GM23338 (cell line): ENCODE data around the gene CD83. TPM values are rescaled to one million over a fixed set of nuclear protein-coding genes. Genes with fewer than 3 reads are reported as not detected.

Source experiments
- ATAC-seq: fragments of 200-7000 bp; cut with Tn5 transposase; 3 replicates; pipeline ENCODE4 v1.9.1; 2020
- DNase-seq: peaks from one replicate; pipeline ENCODE4 v3.0.0-alpha.2; 2015; ENCODE audit warnings: low spot score
- H2AFZ ChIP-seq: fragments of 200-600 bp; sonication (generic); 2 replicates; pipeline ENCODE4 v1.8.0; 2016; ENCODE audit warnings: antibody characterized with exemption, mild to moderate bottlenecking, moderate library complexity
- H3F3A ChIP-seq: fragments of 200-600 bp; sonication (generic); replicated peaks from 2 replicates; pipeline ENCODE4 v1.8.0; 2017; ENCODE audit warnings: antibody characterized with exemption, mixed run types, low read depth
- H3K27ac ChIP-seq: fragments of 200-600 bp; sonication (generic); 2 replicates; pipeline ENCODE4 v1.6.1; 2016; ENCODE audit warnings: low read depth
- H3K27me3 ChIP-seq: fragments of 200-600 bp; sonication (generic); 2 replicates; pipeline ENCODE4 v1.8.0; 2016; ENCODE audit warnings: mild to moderate bottlenecking, mixed run types, moderate library complexity; ENCODE audit not compliant: insufficient read depth
- H3K36me3 ChIP-seq: fragments of 200-600 bp; sonication (generic); 2 replicates; pipeline ENCODE4 v1.8.0; 2016; ENCODE audit warnings: mild to moderate bottlenecking; ENCODE audit not compliant: insufficient read depth
- H3K4me1 ChIP-seq: fragments of 200-600 bp; sonication (generic); 2 replicates; pipeline ENCODE4 v1.8.0; 2016; ENCODE audit warnings: mild to moderate bottlenecking, moderate library complexity; ENCODE audit not compliant: insufficient read depth
- H3K4me2 ChIP-seq: fragments of 200-600 bp; sonication (generic); 2 replicates; pipeline ENCODE4 v1.7.1; 2017; ENCODE audit warnings: mixed run types
- H3K4me3 ChIP-seq: fragments of 200-600 bp; sonication (generic); 2 replicates; pipeline ENCODE4 v1.6.1; 2016; ENCODE audit warnings: mixed run types
- H3K79me2 ChIP-seq: fragments of 200-600 bp; sonication (generic); replicated peaks from 2 replicates; pipeline ENCODE4 v1.8.0; 2017; ENCODE audit warnings: mild to moderate bottlenecking; ENCODE audit not compliant: insufficient read depth
- H3K9me2 ChIP-seq: fragments of 200-600 bp; sonication (generic); 2 replicates; pipeline ENCODE4 v1.8.0; 2017; ENCODE audit not compliant: insufficient read depth
- H4K20me1 ChIP-seq: fragments of 200-600 bp; sonication (generic); replicated peaks from 2 replicates; pipeline ENCODE4 v1.8.0; 2017; ENCODE audit warnings: mild to moderate bottlenecking; ENCODE audit not compliant: insufficient read depth
- H3K27ac Mint-ChIP-seq: 2 replicates; pipeline ENCODE4 v1.8.0; 2020; ENCODE audit warnings: inconsistent platforms, mild to moderate bottlenecking, moderate library complexity, mixed read lengths
- H3K27me3 Mint-ChIP-seq: 3 replicates; pipeline ENCODE4 v1.8.0; 2022; ENCODE audit warnings: low read depth, mild to moderate bottlenecking, moderate library complexity, mixed read lengths, inconsistent platforms; ENCODE audit not compliant: insufficient read depth, poor library complexity
- H3K36me3 Mint-ChIP-seq: 3 replicates; pipeline ENCODE4 v1.8.0; 2021; ENCODE audit warnings: low read depth, mild to moderate bottlenecking, inconsistent platforms, moderate library complexity, mixed read lengths
- H3K4me1 Mint-ChIP-seq: 3 replicates; pipeline ENCODE4 v1.8.0; 2020; ENCODE audit warnings: mild to moderate bottlenecking, inconsistent platforms, mixed read lengths
- H3K4me3 Mint-ChIP-seq: 3 replicates; pipeline ENCODE4 v1.8.0; 2021; ENCODE audit warnings: moderate library complexity, mild to moderate bottlenecking, inconsistent platforms, mixed read lengths
- H3K9me3 Mint-ChIP-seq: 3 replicates; pipeline ENCODE4 v1.8.0; 2020; ENCODE audit warnings: moderate library complexity, mild to moderate bottlenecking, inconsistent platforms, mixed read lengths
- CREB1 ChIP-seq: fragments of 250-450 bp; sonication (Bioruptor Pico); IDR thresholded peaks from 2 replicates; pipeline ENCODE4 v1.5.0; 2020; ENCODE audit warnings: low read depth, mild to moderate bottlenecking, moderate library complexity
- EZH2 ChIP-seq: fragments of 200-600 bp; sonication (generic); IDR thresholded peaks from one replicate; pipeline ENCODE4 v1.8.0; 2017; ENCODE audit warnings: antibody characterized with exemption, mild to moderate bottlenecking, low read depth; ENCODE audit not compliant: unreplicated experiment
- EZH2phosphoT487 ChIP-seq: fragments of 200-600 bp; sonication (generic); IDR thresholded peaks from one replicate; pipeline ENCODE4 v1.8.1; 2018; ENCODE audit warnings: antibody characterized with exemption; ENCODE audit not compliant: unreplicated experiment
- JUNB ChIP-seq: IDR thresholded peaks from one replicate; pipeline ENCODE4 v1.6.1; 2016; ENCODE audit warnings: antibody characterized with exemption; ENCODE audit not compliant: unreplicated experiment
- NANOG ChIP-seq: IDR thresholded peaks from 2 replicates; pipeline ENCODE4 v1.6.1; 2016; ENCODE audit warnings: antibody characterized with exemption, borderline replicate concordance
- POLR2AphosphoS5 ChIP-seq: IDR thresholded peaks from 2 replicates; pipeline ENCODE4 v1.6.1; 2016; ENCODE audit warnings: antibody characterized with exemption, low read depth
- STAT1 ChIP-seq: IDR thresholded peaks from one replicate; pipeline ENCODE4 v1.6.1; 2016; ENCODE audit warnings: antibody characterized with exemption; ENCODE audit not compliant: unreplicated experiment
- ZNF114 ChIP-seq: fragments of 250-450 bp; sonication (Bioruptor Pico); IDR thresholded peaks from 2 replicates; pipeline ENCODE4 v1.5.0; 2020; ENCODE audit warnings: mild to moderate bottlenecking, moderate library complexity
- ZNF331 ChIP-seq: fragments of 250-450 bp; sonication (Bioruptor Pico); IDR thresholded peaks from 2 replicates; pipeline ENCODE4 v1.5.0; 2020; ENCODE audit warnings: low read depth, mild to moderate bottlenecking, moderate library complexity
- polyA plus RNA-seq: library from polyadenylated mRNA; unstranded; fragments of >200 nt; fragmentation: Nextera tagmentation; extraction: Ambion mirVana; gene quantifications from 2 replicates; pipeline ENCODE4 v1.2.1, GENCODE V29; 2016
- total RNA-seq: library from RNA; depleted of rRNA; stranded (reverse); fragments of >200 nt; shearing (Covaris generic); gene quantifications from 2 replicates; pipeline ENCODE4 v1.2.3, GENCODE V29; 2014
- TF ChIP-seq, protein P1 (sequence below): fragments of 250-450 bp; sonication (Bioruptor Pico); IDR thresholded peaks from 2 replicates; pipeline ENCODE4 v1.5.0; 2020; ENCODE audit warnings: mild to moderate bottlenecking, moderate library complexity
- TF ChIP-seq, protein P2 (sequence below): IDR thresholded peaks from 2 replicates; pipeline ENCODE4 v1.6.1; 2016; ENCODE audit warnings: antibody characterized with exemption
- TF ChIP-seq, protein P3 (sequence below), 2 experiments: fragments of 200-600 bp in 1 of 2; sonication (generic) in 1 of 2; conservative IDR thresholded peaks; 2 replicates each; pipeline versions ENCODE4 v1.5.1 to v1.6.1; 2016 to 2017; ENCODE audit warnings: antibody characterized with exemption in 2 of 2, low read depth in 2 of 2, mild to moderate bottlenecking in 2 of 2, moderate library complexity in 1 of 2
- TF ChIP-seq, protein P4 (sequence below): IDR thresholded peaks from one replicate; pipeline ENCODE4 v1.6.1; 2018; ENCODE audit warnings: antibody characterized with exemption; ENCODE audit not compliant: unreplicated experiment

The CD83 gene
- total and polyA plus RNA-seq, 2 experiments from 2014 or later = 8.1 to 13.2 TPM

DNA sequence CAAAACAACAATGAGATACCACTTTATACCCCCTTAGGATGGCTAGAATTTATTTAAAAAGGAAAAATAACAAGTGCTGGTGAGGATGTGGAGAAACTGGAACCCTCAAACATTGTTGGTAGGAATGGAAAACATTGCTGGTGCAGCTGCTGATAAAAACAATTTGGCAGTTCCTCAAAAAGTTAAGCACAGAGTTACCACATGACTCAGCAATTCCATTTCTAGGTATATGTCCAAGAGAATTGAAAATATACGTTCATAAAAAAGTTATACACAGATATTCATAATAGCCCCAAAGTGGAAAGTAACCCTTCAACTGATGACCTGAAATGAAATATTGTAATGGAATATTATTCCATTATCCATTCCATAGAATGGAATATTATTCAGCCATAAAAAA lies 55.0 kb downstream of the CD83 start:
- H3K79me2 ChIP-seq = no peaks in the 10 kb centered on the region
- no peak overlapping the region for H3K4me2 ChIP-seq
- Mint-ChIP-seq H3K27ac (no peak overlapping the region), H3K9me3 (peaks cover 20% of the 10 kb centered on the region; the same call in 2 of the 3 replicates), H3K4me3 (no peak overlapping the region), H3K27me3 (peaks cover 2% of the 10 kb centered on the region), H3K4me1 (no peaks in the 10 kb centered on the region), H3K36me3 (peaks cover 15% of the 10 kb centered on the region; the same call in 2 of the 3 replicates)
- no peaks in the 10 kb centered on the region for H3K27me3 ChIP-seq
- H3K36me3 ChIP-seq = peaks cover 8% of the 10 kb centered on the region; the same call in 1 of the 2 replicates
- H3K4me3 ChIP-seq = no peak overlapping the region
- H3K4me1 ChIP-seq = no peaks in the 10 kb centered on the region
- no peak overlapping the region for H3K27ac ChIP-seq
- TF ChIP-seq, protein P1, sequence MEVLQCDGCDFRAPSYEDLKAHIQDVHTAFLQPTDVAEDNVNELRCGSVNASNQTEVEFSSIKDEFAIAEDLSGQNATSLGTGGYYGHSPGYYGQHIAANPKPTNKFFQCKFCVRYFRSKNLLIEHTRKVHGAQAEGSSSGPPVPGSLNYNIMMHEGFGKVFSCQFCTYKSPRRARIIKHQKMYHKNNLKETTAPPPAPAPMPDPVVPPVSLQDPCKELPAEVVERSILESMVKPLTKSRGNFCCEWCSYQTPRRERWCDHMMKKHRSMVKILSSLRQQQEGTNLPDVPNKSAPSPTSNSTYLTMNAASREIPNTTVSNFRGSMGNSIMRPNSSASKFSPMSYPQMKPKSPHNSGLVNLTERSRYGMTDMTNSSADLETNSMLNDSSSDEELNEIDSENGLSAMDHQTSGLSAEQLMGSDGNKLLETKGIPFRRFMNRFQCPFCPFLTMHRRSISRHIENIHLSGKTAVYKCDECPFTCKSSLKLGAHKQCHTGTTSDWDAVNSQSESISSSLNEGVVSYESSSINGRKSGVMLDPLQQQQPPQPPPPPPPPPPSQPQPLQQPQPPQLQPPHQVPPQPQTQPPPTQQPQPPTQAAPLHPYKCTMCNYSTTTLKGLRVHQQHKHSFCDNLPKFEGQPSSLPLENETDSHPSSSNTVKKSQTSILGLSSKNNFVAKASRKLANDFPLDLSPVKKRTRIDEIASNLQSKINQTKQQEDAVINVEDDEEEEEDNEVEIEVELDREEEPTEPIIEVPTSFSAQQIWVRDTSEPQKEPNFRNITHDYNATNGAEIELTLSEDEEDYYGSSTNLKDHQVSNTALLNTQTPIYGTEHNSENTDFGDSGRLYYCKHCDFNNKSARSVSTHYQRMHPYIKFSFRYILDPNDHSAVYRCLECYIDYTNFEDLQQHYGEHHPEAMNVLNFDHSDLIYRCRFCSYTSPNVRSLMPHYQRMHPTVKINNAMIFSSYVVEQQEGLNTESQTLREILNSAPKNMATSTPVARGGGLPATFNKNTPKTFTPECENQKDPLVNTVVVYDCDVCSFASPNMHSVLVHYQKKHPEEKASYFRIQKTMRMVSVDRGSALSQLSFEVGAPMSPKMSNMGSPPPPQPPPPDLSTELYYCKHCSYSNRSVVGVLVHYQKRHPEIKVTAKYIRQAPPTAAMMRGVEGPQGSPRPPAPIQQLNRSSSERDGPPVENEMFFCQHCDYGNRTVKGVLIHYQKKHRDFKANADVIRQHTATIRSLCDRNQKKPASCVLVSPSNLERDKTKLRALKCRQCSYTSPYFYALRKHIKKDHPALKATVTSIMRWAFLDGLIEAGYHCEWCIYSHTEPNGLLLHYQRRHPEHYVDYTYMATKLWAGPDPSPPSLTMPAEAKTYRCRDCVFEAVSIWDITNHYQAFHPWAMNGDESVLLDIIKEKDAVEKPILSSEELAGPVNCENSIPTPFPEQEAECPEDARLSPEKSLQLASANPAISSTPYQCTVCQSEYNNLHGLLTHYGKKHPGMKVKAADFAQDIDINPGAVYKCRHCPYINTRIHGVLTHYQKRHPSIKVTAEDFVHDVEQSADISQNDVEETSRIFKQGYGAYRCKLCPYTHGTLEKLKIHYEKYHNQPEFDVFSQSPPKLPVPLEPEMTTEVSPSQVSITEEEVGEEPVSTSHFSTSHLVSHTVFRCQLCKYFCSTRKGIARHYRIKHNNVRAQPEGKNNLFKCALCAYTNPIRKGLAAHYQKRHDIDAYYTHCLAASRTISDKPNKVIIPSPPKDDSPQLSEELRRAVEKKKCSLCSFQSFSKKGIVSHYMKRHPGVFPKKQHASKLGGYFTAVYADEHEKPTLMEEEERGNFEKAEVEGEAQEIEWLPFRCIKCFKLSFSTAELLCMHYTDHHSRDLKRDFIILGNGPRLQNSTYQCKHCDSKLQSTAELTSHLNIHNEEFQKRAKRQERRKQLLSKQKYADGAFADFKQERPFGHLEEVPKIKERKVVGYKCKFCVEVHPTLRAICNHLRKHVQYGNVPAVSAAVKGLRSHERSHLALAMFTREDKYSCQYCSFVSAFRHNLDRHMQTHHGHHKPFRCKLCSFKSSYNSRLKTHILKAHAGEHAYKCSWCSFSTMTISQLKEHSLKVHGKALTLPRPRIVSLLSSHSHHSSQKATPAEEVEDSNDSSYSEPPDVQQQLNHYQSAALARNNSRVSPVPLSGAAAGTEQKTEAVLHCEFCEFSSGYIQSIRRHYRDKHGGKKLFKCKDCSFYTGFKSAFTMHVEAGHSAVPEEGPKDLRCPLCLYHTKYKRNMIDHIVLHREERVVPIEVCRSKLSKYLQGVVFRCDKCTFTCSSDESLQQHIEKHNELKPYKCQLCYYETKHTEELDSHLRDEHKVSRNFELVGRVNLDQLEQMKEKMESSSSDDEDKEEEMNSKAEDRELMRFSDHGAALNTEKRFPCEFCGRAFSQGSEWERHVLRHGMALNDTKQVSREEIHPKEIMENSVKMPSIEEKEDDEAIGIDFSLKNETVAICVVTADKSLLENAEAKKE (CRISPR knock-in tag) = no peak
- TF ChIP-seq, protein P2, sequence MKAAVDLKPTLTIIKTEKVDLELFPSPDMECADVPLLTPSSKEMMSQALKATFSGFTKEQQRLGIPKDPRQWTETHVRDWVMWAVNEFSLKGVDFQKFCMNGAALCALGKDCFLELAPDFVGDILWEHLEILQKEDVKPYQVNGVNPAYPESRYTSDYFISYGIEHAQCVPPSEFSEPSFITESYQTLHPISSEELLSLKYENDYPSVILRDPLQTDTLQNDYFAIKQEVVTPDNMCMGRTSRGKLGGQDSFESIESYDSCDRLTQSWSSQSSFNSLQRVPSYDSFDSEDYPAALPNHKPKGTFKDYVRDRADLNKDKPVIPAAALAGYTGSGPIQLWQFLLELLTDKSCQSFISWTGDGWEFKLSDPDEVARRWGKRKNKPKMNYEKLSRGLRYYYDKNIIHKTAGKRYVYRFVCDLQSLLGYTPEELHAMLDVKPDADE = no peak
- TF ChIP-seq STAT1 = no peak
- TF ChIP-seq, protein P3, sequence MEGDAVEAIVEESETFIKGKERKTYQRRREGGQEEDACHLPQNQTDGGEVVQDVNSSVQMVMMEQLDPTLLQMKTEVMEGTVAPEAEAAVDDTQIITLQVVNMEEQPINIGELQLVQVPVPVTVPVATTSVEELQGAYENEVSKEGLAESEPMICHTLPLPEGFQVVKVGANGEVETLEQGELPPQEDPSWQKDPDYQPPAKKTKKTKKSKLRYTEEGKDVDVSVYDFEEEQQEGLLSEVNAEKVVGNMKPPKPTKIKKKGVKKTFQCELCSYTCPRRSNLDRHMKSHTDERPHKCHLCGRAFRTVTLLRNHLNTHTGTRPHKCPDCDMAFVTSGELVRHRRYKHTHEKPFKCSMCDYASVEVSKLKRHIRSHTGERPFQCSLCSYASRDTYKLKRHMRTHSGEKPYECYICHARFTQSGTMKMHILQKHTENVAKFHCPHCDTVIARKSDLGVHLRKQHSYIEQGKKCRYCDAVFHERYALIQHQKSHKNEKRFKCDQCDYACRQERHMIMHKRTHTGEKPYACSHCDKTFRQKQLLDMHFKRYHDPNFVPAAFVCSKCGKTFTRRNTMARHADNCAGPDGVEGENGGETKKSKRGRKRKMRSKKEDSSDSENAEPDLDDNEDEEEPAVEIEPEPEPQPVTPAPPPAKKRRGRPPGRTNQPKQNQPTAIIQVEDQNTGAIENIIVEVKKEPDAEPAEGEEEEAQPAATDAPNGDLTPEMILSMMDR (conservative IDR thresholded peaks at IDR 0.05; ENCODE audit: low read depth in 2 of 2) = no peak
- no peak for TF ChIP-seq JUNB
- TF ChIP-seq EZH2 = no peak
- no peak for TF ChIP-seq EZH2phosphoT487
- TF ChIP-seq ZNF114 (CRISPR knock-in tag) = no peak
- no peak for TF ChIP-seq CREB1 (CRISPR knock-in tag)
- TF ChIP-seq ZNF331 (CRISPR knock-in tag) = no peak
- no peak for TF ChIP-seq NANOG
- no peak for TF ChIP-seq POLR2AphosphoS5
- TF ChIP-seq, protein P4, sequence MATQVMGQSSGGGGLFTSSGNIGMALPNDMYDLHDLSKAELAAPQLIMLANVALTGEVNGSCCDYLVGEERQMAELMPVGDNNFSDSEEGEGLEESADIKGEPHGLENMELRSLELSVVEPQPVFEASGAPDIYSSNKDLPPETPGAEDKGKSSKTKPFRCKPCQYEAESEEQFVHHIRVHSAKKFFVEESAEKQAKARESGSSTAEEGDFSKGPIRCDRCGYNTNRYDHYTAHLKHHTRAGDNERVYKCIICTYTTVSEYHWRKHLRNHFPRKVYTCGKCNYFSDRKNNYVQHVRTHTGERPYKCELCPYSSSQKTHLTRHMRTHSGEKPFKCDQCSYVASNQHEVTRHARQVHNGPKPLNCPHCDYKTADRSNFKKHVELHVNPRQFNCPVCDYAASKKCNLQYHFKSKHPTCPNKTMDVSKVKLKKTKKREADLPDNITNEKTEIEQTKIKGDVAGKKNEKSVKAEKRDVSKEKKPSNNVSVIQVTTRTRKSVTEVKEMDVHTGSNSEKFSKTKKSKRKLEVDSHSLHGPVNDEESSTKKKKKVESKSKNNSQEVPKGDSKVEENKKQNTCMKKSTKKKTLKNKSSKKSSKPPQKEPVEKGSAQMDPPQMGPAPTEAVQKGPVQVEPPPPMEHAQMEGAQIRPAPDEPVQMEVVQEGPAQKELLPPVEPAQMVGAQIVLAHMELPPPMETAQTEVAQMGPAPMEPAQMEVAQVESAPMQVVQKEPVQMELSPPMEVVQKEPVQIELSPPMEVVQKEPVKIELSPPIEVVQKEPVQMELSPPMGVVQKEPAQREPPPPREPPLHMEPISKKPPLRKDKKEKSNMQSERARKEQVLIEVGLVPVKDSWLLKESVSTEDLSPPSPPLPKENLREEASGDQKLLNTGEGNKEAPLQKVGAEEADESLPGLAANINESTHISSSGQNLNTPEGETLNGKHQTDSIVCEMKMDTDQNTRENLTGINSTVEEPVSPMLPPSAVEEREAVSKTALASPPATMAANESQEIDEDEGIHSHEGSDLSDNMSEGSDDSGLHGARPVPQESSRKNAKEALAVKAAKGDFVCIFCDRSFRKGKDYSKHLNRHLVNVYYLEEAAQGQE = no peak
- H2AFZ ChIP-seq = no peak overlapping the region
- H4K20me1 ChIP-seq = no peaks in the 10 kb centered on the region
- 0 out of 2 replicates have a peak, but pooled peaks cover 2% of the 10 kb centered on the region for H3K9me2 ChIP-seq
- DNase-seq = no peak
- ATAC-seq = no peak
- H3F3A ChIP-seq = no peaks in the 10 kb centered on the region
